Uterus (tissue), 2 donors: ENCODE results near the gene CES5A.

Experiments
- CTCF ChIP-seq, 4 experiments: fragments of 200-600 bp in 2 of 4; fragments of 450-650 bp in 2 of 4; sonication (generic) in 2 of 4; IDR thresholded peaks; one replicate each; pipeline ENCODE4 v1.5.1; 2016 to 2019; ENCODE audit warnings: antibody characterized with exemption in 4 of 4, mild to moderate bottlenecking in 2 of 4, moderate library complexity in 1 of 4
- POLR2A ChIP-seq, 2 donors: fragments of 450-650 bp; IDR thresholded peaks; one replicate each; pipeline ENCODE4 v1.6.1; 2016; ENCODE audit warnings: antibody characterized with exemption in 2 of 2, mild to moderate bottlenecking in 1 of 2, moderate library complexity in 1 of 2

- TF ChIP-seq CTCF (IDR thresholded peaks at IDR 0.05) (no peak), POLR2A (IDR thresholded peaks at IDR 0.05) (no peak)
Measured at GRCh38 chr16:55914383-55914782, 39.2 kb upstream of the CES5A start.
